ENCODE results near the gene KSR2. TPM values are rescaled to one million over a fixed set of nuclear protein-coding genes. Genes with fewer than 3 reads are reported as not detected.

KSR2 gene
- total RNA-seq, 2 donors from 2014 or later: 1.1 to 2.0 TPM

DNA sequence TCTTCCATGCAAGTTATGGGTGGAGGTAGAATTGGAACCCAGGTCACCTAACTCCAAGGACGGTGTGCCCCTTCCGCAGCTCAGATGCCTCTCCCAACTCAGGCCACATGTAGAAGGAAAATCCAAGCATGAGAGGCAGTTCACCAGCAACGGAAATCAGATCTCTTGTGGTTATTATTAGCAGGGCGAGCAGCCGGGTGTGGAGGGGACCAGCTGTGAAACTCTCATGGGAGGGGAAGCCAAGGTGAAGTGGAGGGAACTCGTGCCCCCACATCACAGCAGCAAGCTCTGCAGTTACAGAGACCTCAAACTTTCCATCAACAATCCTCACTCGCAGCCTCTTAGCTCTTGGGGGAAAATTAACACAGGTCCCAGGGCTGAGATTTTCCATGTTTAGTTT is 79.7 kb downstream of the KSR2 start:
- no peak overlapping the region for H3K27ac Mint-ChIP-seq
- H3K27me3 ChIP-seq (ENCODE audit: control insufficient read depth, insufficient read depth, low read length, poor library complexity, severe bottlenecking): no peaks in the 10 kb centered on the region
- no peak for DNase-seq
- H3K9me3 ChIP-seq (ENCODE audit: control insufficient read depth, low read length): no peaks in the 10 kb centered on the region
- no peaks in the 10 kb centered on the region for H3K9me3 Mint-ChIP-seq
- no peaks in the 10 kb centered on the region for H3K36me3 ChIP-seq (ENCODE audit: control insufficient read depth, insufficient read depth, low read length)
- H3K27ac ChIP-seq (ENCODE audit: low read depth, low read length): no peak overlapping the region
- TF ChIP-seq, protein P1, sequence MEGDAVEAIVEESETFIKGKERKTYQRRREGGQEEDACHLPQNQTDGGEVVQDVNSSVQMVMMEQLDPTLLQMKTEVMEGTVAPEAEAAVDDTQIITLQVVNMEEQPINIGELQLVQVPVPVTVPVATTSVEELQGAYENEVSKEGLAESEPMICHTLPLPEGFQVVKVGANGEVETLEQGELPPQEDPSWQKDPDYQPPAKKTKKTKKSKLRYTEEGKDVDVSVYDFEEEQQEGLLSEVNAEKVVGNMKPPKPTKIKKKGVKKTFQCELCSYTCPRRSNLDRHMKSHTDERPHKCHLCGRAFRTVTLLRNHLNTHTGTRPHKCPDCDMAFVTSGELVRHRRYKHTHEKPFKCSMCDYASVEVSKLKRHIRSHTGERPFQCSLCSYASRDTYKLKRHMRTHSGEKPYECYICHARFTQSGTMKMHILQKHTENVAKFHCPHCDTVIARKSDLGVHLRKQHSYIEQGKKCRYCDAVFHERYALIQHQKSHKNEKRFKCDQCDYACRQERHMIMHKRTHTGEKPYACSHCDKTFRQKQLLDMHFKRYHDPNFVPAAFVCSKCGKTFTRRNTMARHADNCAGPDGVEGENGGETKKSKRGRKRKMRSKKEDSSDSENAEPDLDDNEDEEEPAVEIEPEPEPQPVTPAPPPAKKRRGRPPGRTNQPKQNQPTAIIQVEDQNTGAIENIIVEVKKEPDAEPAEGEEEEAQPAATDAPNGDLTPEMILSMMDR (conservative IDR thresholded peaks at IDR 0.05): no peak
- no peaks in the 10 kb centered on the region for H3K4me1 ChIP-seq (ENCODE audit: control insufficient read depth, insufficient read depth, low read length)
- no peak overlapping the region for H3K9ac ChIP-seq (ENCODE audit: extremely low read depth, low read length, poor library complexity, severe bottlenecking)
- peaks cover 5% of the 10 kb centered on the region for H3K27me3 Mint-ChIP-seq (ENCODE audit: insufficient read depth)
- 89 to 94% methylated on average over 6 to 7 of the region's 7 CpGs for WGBS, 2 experiments (ENCODE audit: insufficient coverage in 1 of 2, insufficient read length in 1 of 2)
- H3K4me1 Mint-ChIP-seq: no peaks in the 10 kb centered on the region
- no peaks in the 10 kb centered on the region for H3K36me3 Mint-ChIP-seq (ENCODE audit: low read depth)
- no peak overlapping the region for H3K4me3 Mint-ChIP-seq
- H3K4me3 ChIP-seq (ENCODE audit: low read length): no peak overlapping the region

GRCh38 chr12:117885211-117885610 is 83.6 kb downstream of the KSR2 start:
- TF ChIP-seq, protein P1 (conservative IDR thresholded peaks at IDR 0.05): no peak
- Histone ChIP-seq H3K9me3 (ENCODE audit: control insufficient read depth, low read length) (no peaks in the 10 kb centered on the region), H3K27ac (ENCODE audit: low read depth, low read length) (no peak overlapping the region), H3K36me3 (ENCODE audit: control insufficient read depth, insufficient read depth, low read length) (no peaks in the 10 kb centered on the region), H3K27me3 (ENCODE audit: control insufficient read depth, insufficient read depth, low read length, poor library complexity, severe bottlenecking) (no peaks in the 10 kb centered on the region), H3K4me1 (ENCODE audit: control insufficient read depth, insufficient read depth, low read length) (no peaks in the 10 kb centered on the region), H3K4me3 (ENCODE audit: low read length) (no peak overlapping the region), H3K9ac (ENCODE audit: extremely low read depth, low read length, poor library complexity, severe bottlenecking) (no peak overlapping the region)
- DNase-seq: no peak
- Mint-ChIP-seq H3K9me3 (no peaks in the 10 kb centered on the region), H3K27ac (no peak overlapping the region), H3K36me3 (ENCODE audit: low read depth) (no peaks in the 10 kb centered on the region), H3K27me3 (ENCODE audit: insufficient read depth) (peaks cover 13% of the 10 kb centered on the region), H3K4me3 (no peak overlapping the region), H3K4me1 (no peaks in the 10 kb centered on the region)
- 80 to 92% methylated on average over 3 of the region's 3 CpGs for WGBS, 2 experiments (ENCODE audit: insufficient coverage in 1 of 2, insufficient read length in 1 of 2)

GRCh38 chr12:117884161-117884560 is 84.6 kb downstream of the KSR2 start:
- H3K36me3 Mint-ChIP-seq (ENCODE audit: low read depth): no peaks in the 10 kb centered on the region
- TF ChIP-seq, protein P1 (conservative IDR thresholded peaks at IDR 0.05): no peak
- peaks cover 13% of the 10 kb centered on the region for H3K27me3 Mint-ChIP-seq (ENCODE audit: insufficient read depth)
- H3K4me1 Mint-ChIP-seq: no peaks in the 10 kb centered on the region
- no peaks in the 10 kb centered on the region for H3K36me3 ChIP-seq (ENCODE audit: control insufficient read depth, insufficient read depth, low read length)
- no peaks in the 10 kb centered on the region for H3K27me3 ChIP-seq (ENCODE audit: control insufficient read depth, insufficient read depth, low read length, poor library complexity, severe bottlenecking)
- 87 to 100% methylated on average over 1 to 3 of the region's 3 CpGs for WGBS, 2 experiments (ENCODE audit: insufficient coverage in 1 of 2, insufficient read length in 1 of 2)
- no peak overlapping the region for H3K27ac Mint-ChIP-seq
- H3K4me1 ChIP-seq (ENCODE audit: control insufficient read depth, insufficient read depth, low read length): no peaks in the 10 kb centered on the region
- no peak for DNase-seq
- H3K4me3 ChIP-seq (ENCODE audit: low read length): no peak overlapping the region
- no peak overlapping the region for H3K9ac ChIP-seq (ENCODE audit: extremely low read depth, low read length, poor library complexity, severe bottlenecking)
- H3K9me3 ChIP-seq (ENCODE audit: control insufficient read depth, low read length): no peaks in the 10 kb centered on the region
- no peak overlapping the region for H3K27ac ChIP-seq (ENCODE audit: low read depth, low read length)
- H3K4me3 Mint-ChIP-seq: no peak overlapping the region
- H3K9me3 Mint-ChIP-seq: no peaks in the 10 kb centered on the region

Measured in endodermal cell (in vitro differentiated cells).